GM06990 (cell line): ENCODE results near the gene ADCY1.

Source experiments
- DNase-seq: peaks from one replicate; pipeline ENCODE4 v3.0.0-alpha.2; 2011; ENCODE audit not compliant: insufficient read length; ENCODE audit errors: extremely low read depth
- H3K27me3 ChIP-seq: replicated peaks from 2 replicates; pipeline ENCODE4 v1.6.0; 2011; ENCODE audit warnings: low read length; ENCODE audit not compliant: control insufficient read depth, insufficient read depth
- H3K36me3 ChIP-seq: 2 replicates; pipeline ENCODE4 v1.5.1; 2011; ENCODE audit warnings: low read length; ENCODE audit not compliant: control insufficient read depth, insufficient read depth
- H3K4me3 ChIP-seq: replicated peaks from 2 replicates; pipeline ENCODE4 v1.5.1; 2011; ENCODE audit warnings: low read depth, mild to moderate bottlenecking, control low read depth, low read length
- CTCF ChIP-seq: IDR thresholded peaks from 2 replicates; pipeline ENCODE4 v1.5.1; 2011; ENCODE audit warnings: low read length, control low read depth, mild to moderate bottlenecking, inconsistent platforms; ENCODE audit not compliant: insufficient read depth, poor library complexity, severe bottlenecking

The ADCY1 gene

DNA sequence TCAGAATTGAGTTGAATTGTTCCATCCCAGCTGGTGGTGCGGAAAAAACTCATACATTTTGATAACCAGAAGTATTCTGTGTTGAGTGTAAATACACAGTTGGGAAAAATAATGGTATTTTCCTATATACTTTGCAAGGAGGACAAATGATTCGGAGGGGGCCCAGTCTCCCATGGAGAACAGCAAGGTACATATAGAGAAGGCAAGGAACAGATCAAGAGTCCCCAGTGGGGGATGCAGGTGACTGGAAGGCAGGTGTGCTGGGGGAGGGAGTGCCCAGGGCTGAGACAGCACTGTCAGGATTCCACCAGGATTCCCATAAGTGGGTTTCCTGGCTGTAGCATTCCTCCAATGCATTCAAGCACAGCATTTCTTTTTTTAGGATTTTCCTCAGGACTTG is 10.8 kb upstream of the ADCY1 start:
- H3K27me3 ChIP-seq: no peaks in the 10 kb centered on the region
- no peaks in the 10 kb centered on the region for H3K36me3 ChIP-seq
- no peak for DNase-seq
- no peak overlapping the region for H3K4me3 ChIP-seq
- TF ChIP-seq CTCF: no peak

- Histone ChIP-seq H3K27me3 (no peaks in the 10 kb centered on the region), H3K36me3 (no peaks in the 10 kb centered on the region), H3K4me3 (no peak overlapping the region)
- DNase-seq: no peak
- TF ChIP-seq CTCF: no peak
These were observed 10.2 kb upstream of the ADCY1 start for GRCh38 chr7:45563941-45564461.

- TF ChIP-seq CTCF: no peak
- no peaks in the 10 kb centered on the region for H3K36me3 ChIP-seq
- DNase-seq: no peak
- no peak overlapping the region for H3K4me3 ChIP-seq
- no peaks in the 10 kb centered on the region for H3K27me3 ChIP-seq
These were observed 9.7 kb upstream of the ADCY1 start for GRCh38 chr7:45564485-45564884.

DNA sequence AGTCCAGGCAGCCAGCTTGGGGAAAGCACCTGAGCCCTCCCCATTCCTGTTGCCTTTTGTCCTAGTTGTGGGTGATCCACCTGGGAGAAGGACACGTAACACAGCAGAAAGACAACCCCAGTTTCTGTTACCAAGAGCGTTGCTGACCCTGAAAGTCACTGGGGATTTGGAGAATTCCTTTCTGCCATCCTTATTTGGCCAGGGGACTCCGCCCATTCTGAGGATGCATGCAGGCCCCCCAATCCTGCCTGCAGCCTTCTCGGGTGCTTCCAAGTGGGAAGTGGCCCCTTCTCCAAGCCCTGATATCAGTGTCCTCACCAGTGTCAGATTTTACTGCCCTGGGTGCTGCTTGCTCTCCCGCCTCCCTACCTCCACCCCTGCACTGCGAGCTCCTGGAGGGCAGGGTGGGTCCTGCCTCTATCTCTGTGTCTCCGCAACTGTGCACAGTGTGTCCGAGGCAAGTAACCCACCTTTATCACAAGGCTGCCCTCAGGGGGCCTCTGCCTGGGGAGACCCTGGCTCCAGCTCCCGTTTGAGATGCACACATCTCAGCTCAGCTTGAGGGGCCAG is 9.2 kb upstream of the ADCY1 start:
- Histone ChIP-seq H3K36me3 (no peaks in the 10 kb centered on the region), H3K27me3 (no peaks in the 10 kb centered on the region), H3K4me3 (no peak overlapping the region)
- no peak for DNase-seq
- TF ChIP-seq CTCF: no peak

DNA sequence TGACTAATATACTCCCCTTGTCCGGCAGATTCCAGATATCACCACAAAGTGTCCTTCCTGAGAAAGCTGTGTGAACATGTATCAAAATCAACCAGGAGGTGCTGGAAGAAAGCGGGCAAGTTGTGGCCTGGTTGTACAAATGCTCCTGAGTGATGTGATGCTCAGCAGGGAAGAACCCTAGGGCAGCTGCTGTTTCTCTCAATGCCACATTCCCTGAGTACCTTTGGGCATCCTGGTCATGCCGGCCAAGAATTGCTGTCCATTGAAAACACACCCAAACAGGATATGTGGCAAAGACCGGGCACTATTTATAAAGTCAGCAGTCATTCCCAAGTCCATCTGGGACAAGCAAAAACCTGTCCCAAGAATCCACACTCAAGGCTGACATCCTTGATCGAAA is 7.8 kb upstream of the ADCY1 start:
- no peak for TF ChIP-seq CTCF
- H3K27me3 ChIP-seq: no peaks in the 10 kb centered on the region
- H3K36me3 ChIP-seq: no peaks in the 10 kb centered on the region
- no peak overlapping the region for H3K4me3 ChIP-seq
- no peak for DNase-seq

- no peak for DNase-seq
- Histone ChIP-seq H3K4me3 (no peak overlapping the region), H3K27me3 (no peaks in the 10 kb centered on the region), H3K36me3 (no peaks in the 10 kb centered on the region)
- no peak for TF ChIP-seq CTCF
These were observed 7.2 kb upstream of the ADCY1 start for GRCh38 chr7:45566961-45567360.
